GM12878 (cell line): ENCODE results near the gene TSC22D4. TPM values are rescaled to one million over a fixed set of nuclear protein-coding genes. Genes with fewer than 3 reads are reported as not detected.
A peak's percentile ranks its signal among the peaks of the same experiment; 100 is the strongest.

Experiments used
- ATAC-seq: fragments of 200-7000 bp; cut with Tn5 transposase; 3 replicates; pipeline ENCODE4 v1.9.1; 2020; ENCODE audit warnings: mild to moderate bottlenecking, moderate library complexity
- Bru-seq: library from RNA; stranded (reverse); fragments of 400-500 nt; gene quantifications from one replicate; lab custom pipeline; 2021; lab: Mats Ljungman, UMichigan
- BruChase-seq, 2 experiments: library from RNA; stranded (reverse); fragments of 400-500 nt; gene quantifications; one replicate each; lab custom pipeline; 2021; lab: Mats Ljungman, UMichigan
- BruUV-seq: library from RNA; stranded (reverse); fragments of 400-500 nt; replicated peaks from 2 replicates; lab custom pipeline; 2021; lab: Mats Ljungman, UMichigan
- CTCF ChIA-PET: fragments of 300-600 bp; sonication (Branson Sonifier 250); formaldehyde crosslinking; extraction: SDS; loops from one replicate; lab custom pipeline; 2021; ENCODE audit warnings: inconsistent platforms; lab: Yijun Ruan, JAX
- POLR2A ChIA-PET: fragments of 350-600 bp; formaldehyde crosslinking; extraction: SDS; loops from one replicate; lab custom pipeline; 2021; ENCODE audit warnings: inconsistent platforms; lab: Charles Lee
- RAD21 ChIA-PET: fragments of 300-600 bp; sonication (Branson Sonifier 250); formaldehyde crosslinking; loops from one replicate; lab custom pipeline; 2023; ENCODE audit warnings: antibody characterized with exemption; ENCODE audit not compliant: unreplicated experiment; lab: Charles Lee
- SMC1A ChIA-PET: fragments of 300-600 bp; sonication (Branson Sonifier 250); formaldehyde crosslinking; loops from one replicate; lab custom pipeline; 2023; ENCODE audit not compliant: unreplicated experiment, uncharacterized antibody; lab: Charles Lee
- DNase-seq: peaks from one replicate; pipeline ENCODE4 v3.0.0-alpha.2; 2011; ENCODE audit warnings: low read depth, low spot score
- FAIRE-seq: peaks from 3 replicates; lab custom pipeline; 2011; peaks lifted over from hg19 to GRCh38; lab: Jason Lieb, UNC
- H2AFZ ChIP-seq: 2 replicates; pipeline ENCODE4 v1.6.0; 2011; ENCODE audit warnings: low read depth, low read length, control low read depth; ENCODE audit not compliant: control insufficient read depth
- H3K27ac ChIP-seq: 2 replicates; pipeline ENCODE4 v1.5.1; 2011; ENCODE audit warnings: control low read depth; ENCODE audit not compliant: control insufficient read depth, insufficient read depth
- H3K27me3 ChIP-seq, 2 experiments: replicated peaks in 1 of 2; 2 replicates each; pipeline versions ENCODE4 v1.6.0 to v1.6.1; 2011; ENCODE audit warnings: low read length in 1 of 2; ENCODE audit not compliant: control insufficient read depth in 2 of 2, insufficient read depth in 2 of 2
- H3K36me3 ChIP-seq, 2 experiments: 2 replicates each; pipeline ENCODE4 v1.5.1; 2011; ENCODE audit warnings: low read length in 1 of 2; ENCODE audit not compliant: control insufficient read depth in 2 of 2, insufficient read depth in 2 of 2
- H3K4me1 ChIP-seq: 2 replicates; pipeline ENCODE4 v1.6.1; 2011; ENCODE audit warnings: mild to moderate bottlenecking, low read length, moderate library complexity, mixed read lengths; ENCODE audit not compliant: control insufficient read depth, insufficient read depth
- H3K4me2 ChIP-seq: 2 replicates; pipeline ENCODE4 v1.6.0; 2011; ENCODE audit warnings: control low read depth; ENCODE audit not compliant: control insufficient read depth, insufficient read depth
- H3K4me3 ChIP-seq: fragments of 200-600 bp; sonication (generic); 2 replicates; pipeline ENCODE4 v1.5.1; 2016
- H3K79me2 ChIP-seq: 2 replicates; pipeline ENCODE4 v1.6.0; 2011; ENCODE audit warnings: low read length; ENCODE audit not compliant: control insufficient read depth, insufficient read depth
- H3K9ac ChIP-seq: 2 replicates; pipeline ENCODE4 v1.8.0; 2011; ENCODE audit warnings: low read length, control low read depth, mixed read lengths; ENCODE audit not compliant: control insufficient read depth, insufficient read depth
- H3K9me3 ChIP-seq: replicated peaks from 3 replicates; pipeline ENCODE4 v1.5.1; 2011; ENCODE audit warnings: mild to moderate bottlenecking, low read length; ENCODE audit not compliant: control insufficient read depth, insufficient read depth
- H4K20me1 ChIP-seq: 2 replicates; pipeline ENCODE4 v1.6.0; 2011; ENCODE audit not compliant: control insufficient read depth, insufficient read depth
- IKZF2 ChIP-seq, 2 experiments: fragments of 450-650 bp; IDR thresholded peaks; 2 replicates each; pipeline ENCODE4 v1.6.1; 2017; ENCODE audit warnings: mild to moderate bottlenecking in 2 of 2, moderate library complexity in 2 of 2
- KDM1A ChIP-seq: fragments of 200-600 bp; sonication (generic); IDR thresholded peaks from 2 replicates; pipeline ENCODE4 v1.6.1; 2016; ENCODE audit warnings: borderline replicate concordance
- NBN ChIP-seq: fragments of 450-650 bp; IDR thresholded peaks from 2 replicates; pipeline ENCODE4 v1.6.1; 2016
- RAD21 ChIP-seq: IDR thresholded peaks from 2 replicates; pipeline ENCODE4 v1.6.1; 2011; ENCODE audit warnings: mild to moderate bottlenecking, low read depth, low read length, moderate library complexity; ENCODE audit not compliant: insufficient read depth
- SUPT20H ChIP-seq: IDR thresholded peaks from 2 replicates; pipeline ENCODE4 v1.6.1; 2011; ENCODE audit warnings: low read depth, mild to moderate bottlenecking, low read length, moderate library complexity, borderline replicate concordance; ENCODE audit not compliant: control insufficient read depth
- SUZ12 ChIP-seq: fragments of 200-600 bp; sonication (generic); IDR thresholded peaks from one replicate; pipeline ENCODE4 v1.6.1; 2018; ENCODE audit warnings: antibody characterized with exemption, mild to moderate bottlenecking; ENCODE audit not compliant: unreplicated experiment
- TCF12 ChIP-seq: IDR thresholded peaks from 2 replicates; pipeline ENCODE4 v1.6.1; 2011; ENCODE audit warnings: low read depth, mild to moderate bottlenecking, low read length
- WGBS: methylation state at CpG from one replicate; pipeline ENCODE4 v1.1.6; 2016; ENCODE audit warnings: low lambda C conversion rate; ENCODE audit not compliant: insufficient replicate concordance, insufficient coverage; ENCODE audit errors: missing lambda C conversion rate; 5-methylcytosine and 5-hydroxymethylcytosine counted together
- in situ Hi-C: fragments of 300-500 bp; cut with MboI; formaldehyde crosslinking; loops from 9 replicates; pipeline ENCODE4 v1.14.3; 2018; ENCODE audit warnings: mixed read lengths
- intact Hi-C: fragments of 100-400 bp; cut with micrococcal nuclease; formaldehyde crosslinking; loops from one replicate; pipeline ENCODE4 v1.14.2; 2022; ENCODE audit not compliant: unreplicated experiment
- long read RNA-seq, 2 experiments: library from polyadenylated mRNA; unstranded; transcript quantifications; one replicate each; pipeline ENCODE4 v2.0.0, GENCODE V29; 2019 to 2020
- polyA minus RNA-seq, 3 experiments: library from RNA; depleted of rRNA, polyadenylated mRNA; stranded (reverse); fragments of >200 nt; gene quantifications; 2 replicates each; pipeline ENCODE4 v1.2.3, GENCODE V29; 2011
- polyA plus RNA-seq, 11 experiments: library from polyadenylated mRNA; depleted of rRNA in 4 of 11; unstranded in 6 of 11; stranded (reverse) in 5 of 11; fragments of >200 nt; fragmentation: Nextera tagmentation in 4 of 11; fragmentation: Illumina TruSeq in 1 of 11; extraction: Ambion mirVana in 4 of 11; extraction: Trizol in 1 of 11; gene quantifications; 1 replicate in 1 of 11; 2 replicates in 10 of 11; pipeline versions ENCODE4 v1.2.1 to v1.2.3, GENCODE V29; 2011 to 2016; ENCODE audit warnings: inconsistent platforms in 2 of 11, missing spikeins in 2 of 11, low read depth in 1 of 11
- total RNA-seq, 4 experiments: library from RNA; depleted of rRNA in 3 of 4; stranded (reverse); fragments of >200 nt in 3 of 4; fragmentation: Illumina TruSeq in 1 of 4; extraction: Trizol in 1 of 4; gene quantifications; 2 replicates each; pipeline versions ENCODE4 v1.2.1 to v1.2.3, GENCODE V29; 2013 to 2021
- TF ChIP-seq, protein P1 (sequence below): fragments of 450-650 bp; formaldehyde crosslinking; IDR thresholded peaks from 2 replicates; pipeline ENCODE4 v1.4.0; 2022; ENCODE audit warnings: mild to moderate bottlenecking, moderate library complexity
- TF ChIP-seq, protein P2 (sequence below): IDR thresholded peaks from 2 replicates; pipeline ENCODE4 v1.6.1; 2011; ENCODE audit warnings: borderline replicate concordance, low read depth, mild to moderate bottlenecking, moderate library complexity, mixed read lengths, low read length; ENCODE audit not compliant: insufficient read depth; ENCODE audit errors: extremely low read length

The TSC22D4 gene
- 37.8 and 39.1 TPM in 2 replicates for total RNA-seq (2013; cell fraction: nucleolus; rRNA removed)
- total RNA-seq (2014; rRNA removed) (33.2 and 39.9 TPM in 2 replicates), total RNA-seq (2014; rRNA removed; fragmentation: Illumina TruSeq; extraction: Trizol) (11.7 and 16.2 TPM in 2 replicates), total RNA-seq (2021) (63.7 and 65.7 TPM in 2 replicates), polyA plus RNA-seq (2011; rRNA removed) (7.3 and 13.8 TPM in 2 replicates), polyA plus RNA-seq (2014; fragmentation: Illumina TruSeq; extraction: Trizol) (8.3 and 13.7 TPM in 2 replicates), polyA plus RNA-seq (2014; fragmentation: Nextera tagmentation; extraction: Ambion mirVana) (1 to 10 TPM in 1 of 2 experiments, under 1 TPM in 1; 0.50 to 1.2 TPM), polyA plus RNA-seq (2014; rRNA removed) (47.8 and 55.6 TPM in 2 replicates), polyA plus RNA-seq (2016; fragmentation: Nextera tagmentation; extraction: Ambion mirVana) (10 to 100 TPM; 32.6 to 33.3 TPM), polyA minus RNA-seq (2011; rRNA and poly(A)+ RNA removed) (8.7 and 22.5 TPM in 2 replicates), Bru-seq, nascent RNA (percentile 83 among the genes with signal in this experiment), BruChase-seq, experiment 1, labeled RNA remaining after a 6-hour chase (percentile 87 among the genes with signal in this experiment), BruChase-seq, experiment 2, labeled RNA remaining after a 2-hour chase (percentile 88 among the genes with signal in this experiment)
- 18.1 TPM for polyA plus RNA-seq (2011; ENCODE audit: low read depth)
- 22.0 and 27.1 TPM in 2 replicates for polyA plus RNA-seq (2011; cell fraction: cytosol; rRNA removed)
- polyA plus RNA-seq (2011; cell fraction: nucleus; rRNA removed), result 59.8 and 71.4 TPM in 2 replicates
- polyA plus RNA-seq (2012), result 51.5 and 56.1 TPM in 2 replicates
- 21.2 TPM in 2 replicates for polyA minus RNA-seq (2011; cell fraction: cytosol; rRNA and poly(A)+ RNA removed)
- 11.8 and 19.4 TPM in 2 replicates for polyA minus RNA-seq (2011; cell fraction: nucleus; rRNA and poly(A)+ RNA removed)
- long read RNA-seq, experiment 1, partial matches to known transcripts, result 1 of 3 reads
- long read RNA-seq, experiment 1, other reads (novel, unspliced or antisense), result 1 of 3 reads
- long read RNA-seq, experiment 2, result 0 reads

DNA sequence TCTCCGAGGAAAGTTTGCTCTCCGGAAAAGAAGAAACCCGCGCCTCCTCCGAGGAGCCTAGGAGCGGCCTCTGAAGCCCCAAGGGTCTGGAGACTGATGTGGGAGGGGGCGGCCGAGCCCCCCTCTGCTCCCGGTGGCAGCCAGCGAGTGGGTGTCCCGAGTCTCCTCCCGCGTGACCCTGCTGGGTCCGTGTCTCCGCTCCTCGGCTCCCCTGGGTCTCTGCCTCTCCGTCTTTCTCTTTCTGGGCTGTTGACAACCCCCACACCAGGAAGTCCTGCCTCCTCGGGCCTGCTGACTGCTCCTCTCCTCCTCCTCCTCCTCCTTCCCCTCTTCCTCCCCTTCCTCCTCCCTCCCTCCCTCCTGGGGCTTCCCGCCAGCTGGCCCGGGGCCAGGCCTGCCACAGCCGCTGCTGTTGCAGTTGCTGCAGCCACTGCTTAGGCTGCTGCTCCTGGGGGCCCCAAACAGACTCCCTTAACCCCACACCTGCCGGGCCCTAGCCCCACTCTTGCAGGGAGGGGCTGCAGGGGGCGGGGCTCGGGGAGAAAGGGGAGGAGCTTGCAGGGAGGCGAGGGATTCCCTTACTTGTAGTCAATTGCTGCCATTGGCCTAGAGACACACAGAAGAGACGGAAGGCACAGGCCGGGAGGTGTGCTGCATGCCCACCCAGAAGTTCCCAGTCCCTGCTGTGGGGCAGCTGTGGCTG lies at the start of gene TSC22D4:
Gene TSC22D4, minus strand, starts transcription at position 257 of the 703 bp plus-strand sequence. CDS start 1,176 bp downstream, outside the sequence.
- peak within 1 kb of the TSS; percentile 83 for H3K9ac ChIP-seq
- peaks cover 0 to 4% of the 10 kb centered on the region in 2 experiments; a peak in 2 of 4 replicates for H3K36me3 ChIP-seq
- peaks cover 27% of the 10 kb centered on the region for H3K4me1 ChIP-seq
- in situ Hi-C loops (loop anchor here (10.0 kb wide), 1 partner anchor 376 kb away; the partner anchor contains the start of gene SLC12A9), intact Hi-C loops (loop anchor here (5.0 to 10.0 kb wide), 3 partner anchors 68 to 248 kb away; partner anchors contain the start of gene GIGYF1)
- SMC1A ChIA-PET, result interaction anchor here (0.8 to 2.3 kb wide), 9 partner anchors 9 to 373 kb away, joined by 3 to 16 read pairs (median 4); partner anchors contain the start of genes PPP1R35 and SLC12A9
- H3K27ac ChIP-seq, result peak within 1 kb of the TSS; percentile 89
- H3K27me3 ChIP-seq, result no peaks in the 10 kb centered on the region
- ATAC-seq, result peak; percentile 85
- no TSS peak for BruUV-seq
- RAD21 ChIA-PET, result interaction anchor here (0.6 to 3.5 kb wide), 14 partner anchors 51 to 397 kb away, joined by 3 to 32 read pairs (median 6); partner anchors contain the start of genes AGFG2, FBXO24, LRCH4 and POP7
- peak; percentile 94 for FAIRE-seq
- peak within 1 kb of the TSS; percentile 66 for H2AFZ ChIP-seq
- CTCF ChIA-PET, result interaction anchor here (0.6 to 5.6 kb wide), 12 partner anchors 8 to 304 kb away, joined by 3 to 49 read pairs (median 4); partner anchors contain the start of genes FBXO24 and LRCH4
- H3K79me2 ChIP-seq, result peaks cover 53% of the 10 kb centered on the region
- H3K9me3 ChIP-seq, result no peaks in the 10 kb centered on the region
- peaks cover 4% of the 10 kb centered on the region; the same call in 1 of the 2 replicates for H4K20me1 ChIP-seq
- peak; percentile 79 for DNase-seq
- POLR2A ChIA-PET, result interaction anchor here (0.6 to 2.3 kb wide), 14 partner anchors 43 to 411 kb away, joined by 3 to 12 read pairs (median 6); partner anchors contain the start of genes FBXO24, PPP1R35 and UFSP1
- peak within 1 kb of the TSS; percentile 62 for H3K4me2 ChIP-seq
- H3K4me3 ChIP-seq, result peak within 1 kb of the TSS; percentile 99
- WGBS, result under 1% methylated on average over 26 of the region's 27 CpGs
- TF ChIP-seq KDM1A, result no peak
- TF ChIP-seq, protein P1, sequence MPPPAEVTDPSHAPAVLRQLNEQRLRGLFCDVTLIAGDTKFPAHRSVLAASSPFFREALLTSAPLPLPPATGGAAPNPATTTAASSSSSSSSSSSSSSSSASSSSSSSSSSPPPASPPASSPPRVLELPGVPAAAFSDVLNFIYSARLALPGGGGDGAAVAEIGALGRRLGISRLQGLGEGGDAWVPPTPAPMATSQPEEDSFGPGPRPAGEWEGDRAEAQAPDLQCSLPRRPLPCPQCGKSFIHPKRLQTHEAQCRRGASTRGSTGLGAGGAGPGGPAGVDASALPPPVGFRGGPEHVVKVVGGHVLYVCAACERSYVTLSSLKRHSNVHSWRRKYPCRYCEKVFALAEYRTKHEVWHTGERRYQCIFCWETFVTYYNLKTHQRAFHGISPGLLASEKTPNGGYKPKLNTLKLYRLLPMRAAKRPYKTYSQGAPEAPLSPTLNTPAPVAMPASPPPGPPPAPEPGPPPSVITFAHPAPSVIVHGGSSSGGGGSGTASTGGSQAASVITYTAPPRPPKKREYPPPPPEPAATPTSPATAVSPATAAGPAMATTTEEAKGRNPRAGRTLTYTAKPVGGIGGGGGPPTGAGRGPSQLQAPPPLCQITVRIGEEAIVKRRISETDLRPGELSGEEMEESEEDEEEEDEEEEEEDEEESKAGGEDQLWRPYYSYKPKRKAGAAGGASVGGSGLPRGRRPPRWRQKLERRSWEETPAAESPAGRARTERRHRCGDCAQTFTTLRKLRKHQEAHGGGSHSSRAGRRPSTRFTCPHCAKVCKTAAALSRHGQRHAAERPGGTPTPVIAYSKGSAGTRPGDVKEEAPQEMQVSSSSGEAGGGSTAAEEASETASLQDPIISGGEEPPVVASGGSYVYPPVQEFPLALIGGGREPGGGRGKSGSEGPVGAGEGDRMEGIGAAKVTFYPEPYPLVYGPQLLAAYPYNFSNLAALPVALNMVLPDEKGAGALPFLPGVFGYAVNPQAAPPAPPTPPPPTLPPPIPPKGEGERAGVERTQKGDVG, result no peak
- no peak for TF ChIP-seq RAD21
- peak; percentile 88 to 92 for TF ChIP-seq IKZF2 (IDR thresholded peaks at IDR 0.05)
- TF ChIP-seq TCF12, result peak; percentile 60; the same call in 1 of the 2 replicates
- TF ChIP-seq, protein P2, sequence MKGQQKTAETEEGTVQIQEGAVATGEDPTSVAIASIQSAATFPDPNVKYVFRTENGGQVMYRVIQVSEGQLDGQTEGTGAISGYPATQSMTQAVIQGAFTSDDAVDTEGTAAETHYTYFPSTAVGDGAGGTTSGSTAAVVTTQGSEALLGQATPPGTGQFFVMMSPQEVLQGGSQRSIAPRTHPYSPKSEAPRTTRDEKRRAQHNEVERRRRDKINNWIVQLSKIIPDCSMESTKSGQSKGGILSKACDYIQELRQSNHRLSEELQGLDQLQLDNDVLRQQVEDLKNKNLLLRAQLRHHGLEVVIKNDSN, result peak; percentile 37
- TF ChIP-seq SUPT20H, result no peak
- no peak for TF ChIP-seq SUZ12
- peak; percentile 98 for TF ChIP-seq NBN
